Karpas-422 (cell line): Measurements from ENCODE around the gene ZC3H12D. TPM values are rescaled to one million over a fixed set of nuclear protein-coding genes. Genes with fewer than 3 reads are reported as not detected.
A peak's percentile ranks its signal among the peaks of the same experiment; 100 is the strongest.

Experiments
- DNase-seq: peaks from one replicate; pipeline ENCODE4 v3.0.0-alpha.2; 2015
- H2AFZ ChIP-seq: fragments of 200-600 bp; sonication (generic); 2 replicates; pipeline ENCODE4 v1.6.1; 2014; ENCODE audit warnings: antibody characterized with exemption, low read length, mixed read lengths
- H3K27ac ChIP-seq: fragments of 200-600 bp; sonication (generic); 2 replicates; pipeline ENCODE4 v1.5.1; 2014; ENCODE audit warnings: mild to moderate bottlenecking, low read length, moderate library complexity
- H3K27me3 ChIP-seq: fragments of 200-600 bp; sonication (generic); 2 replicates; pipeline ENCODE4 v1.6.1; 2014; ENCODE audit warnings: low read length, mixed read lengths
- H3K36me3 ChIP-seq: fragments of 200-600 bp; sonication (generic); 2 replicates; pipeline ENCODE4 v1.6.1; 2014; ENCODE audit warnings: low read length, mixed read lengths; ENCODE audit not compliant: insufficient read depth
- H3K4me1 ChIP-seq: fragments of 200-600 bp; sonication (generic); 2 replicates; pipeline ENCODE4 v1.6.1; 2014; ENCODE audit warnings: mild to moderate bottlenecking, low read length, mixed read lengths
- H3K4me2 ChIP-seq: fragments of 200-600 bp; sonication (generic); 2 replicates; pipeline ENCODE4 v1.6.1; 2014; ENCODE audit warnings: low read length, low read depth, mild to moderate bottlenecking; ENCODE audit not compliant: poor library complexity, severe bottlenecking
- H3K4me3 ChIP-seq: fragments of 200-600 bp; sonication (generic); 2 replicates; pipeline ENCODE4 v1.5.1; 2014; ENCODE audit warnings: mild to moderate bottlenecking, antibody characterized with exemption, low read length, mixed read lengths
- H3K79me2 ChIP-seq: fragments of 200-600 bp; sonication (generic); 2 replicates; pipeline ENCODE4 v1.6.1; 2014; ENCODE audit warnings: mild to moderate bottlenecking, low read length, mixed read lengths
- H3K9ac ChIP-seq: fragments of 200-600 bp; sonication (generic); 2 replicates; pipeline ENCODE4 v1.6.0; 2014; ENCODE audit warnings: low read length
- H3K9me2 ChIP-seq: fragments of 200-600 bp; sonication (generic), shearing (Covaris generic); replicated peaks from 2 replicates; pipeline ENCODE4 v1.6.0; 2014; ENCODE audit warnings: mild to moderate bottlenecking, low read length, moderate library complexity; ENCODE audit not compliant: insufficient read depth
- H3K9me3 ChIP-seq: fragments of 300-700, 200-600 bp; sonication (generic); 2 replicates; pipeline ENCODE4 v1.6.1; 2014; ENCODE audit warnings: low read length, mixed read lengths
- H4K20me1 ChIP-seq: fragments of 200-600 bp; sonication (generic); 2 replicates; pipeline ENCODE4 v1.6.1; 2014; ENCODE audit warnings: mild to moderate bottlenecking, antibody characterized with exemption, low read length, low read depth; ENCODE audit not compliant: insufficient read depth
- total RNA-seq: library from RNA; depleted of rRNA; stranded (reverse); fragments of >200 nt; shearing (Covaris generic); gene quantifications from 2 replicates; pipeline ENCODE4 v1.2.3, GENCODE V29; 2014; ENCODE audit warnings: low replicate concordance; rRNA removed

The ZC3H12D gene
- 71.0 and 92.0 TPM in 2 replicates for total RNA-seq

DNA sequence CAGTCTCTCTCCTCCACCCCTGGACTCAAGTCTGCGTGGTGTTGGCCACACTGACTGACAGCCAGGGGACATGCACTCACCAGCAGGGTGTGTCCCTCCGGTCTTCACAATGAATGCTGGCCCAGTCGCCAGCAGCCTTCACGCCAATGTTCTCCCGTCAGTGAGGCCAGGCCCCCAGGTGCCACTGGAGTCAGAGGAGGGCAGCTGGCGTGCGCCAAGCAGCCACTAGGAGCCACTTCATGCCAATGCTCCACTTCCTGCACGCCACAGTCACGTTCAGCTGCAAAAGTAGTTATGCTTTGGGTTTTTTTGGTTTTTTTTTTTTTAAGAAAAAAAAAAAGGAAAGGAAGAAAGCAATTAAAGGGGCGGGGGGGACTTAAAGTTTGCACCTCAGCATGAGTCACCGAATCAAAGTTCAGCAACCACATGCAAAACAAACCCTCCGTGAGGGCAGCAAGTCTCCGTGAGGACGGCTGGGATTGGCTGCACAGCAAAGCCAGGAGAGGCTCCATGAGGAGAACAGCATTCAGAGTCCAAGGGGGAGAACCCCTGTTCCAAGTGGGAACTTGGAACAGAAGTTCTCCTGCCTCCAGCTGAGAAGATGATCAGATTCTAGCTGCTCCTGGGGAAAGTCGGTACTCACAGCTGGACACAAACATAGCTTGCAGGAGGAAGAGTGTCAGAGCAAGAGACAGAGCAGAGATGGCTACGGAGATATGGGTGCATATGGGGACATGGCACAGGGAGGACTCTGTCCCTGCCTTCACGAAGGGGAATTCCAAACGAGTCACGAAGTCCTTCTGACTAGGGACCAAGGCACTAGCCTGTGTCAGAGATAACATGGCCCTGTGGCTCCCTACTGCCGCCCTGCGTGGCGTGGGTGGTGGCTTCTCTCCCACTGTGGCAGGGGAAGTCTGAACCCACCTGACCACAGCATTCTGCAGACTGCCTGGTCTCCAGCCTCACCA, at the start of gene ZC3H12D:
Gene ZC3H12D (minus strand): TSS at position 282 of the 968 bp plus-strand sequence. CDS start 10,471 bp downstream, outside the sequence.
- Histone ChIP-seq H2AFZ (peak within 1 kb of the TSS; percentile 58; the same call in 1 of the 2 replicates), H4K20me1 (no peaks in the 10 kb centered on the region), H3K27me3 (no peaks in the 10 kb centered on the region), H3K4me2 (peak within 1 kb of the TSS; percentile 98), H3K36me3 (peaks cover 7% of the 10 kb centered on the region), H3K79me2 (peaks cover 37% of the 10 kb centered on the region), H3K9me3 (no peaks in the 10 kb centered on the region), H3K4me3 (peak within 1 kb of the TSS; percentile 88), H3K9ac (peak within 1 kb of the TSS; percentile 96), H3K4me1 (peaks cover 50% of the 10 kb centered on the region), H3K27ac (peak within 1 kb of the TSS; percentile 100), H3K9me2 (no peaks in the 10 kb centered on the region)
- peak; percentile 98 for DNase-seq

DNA sequence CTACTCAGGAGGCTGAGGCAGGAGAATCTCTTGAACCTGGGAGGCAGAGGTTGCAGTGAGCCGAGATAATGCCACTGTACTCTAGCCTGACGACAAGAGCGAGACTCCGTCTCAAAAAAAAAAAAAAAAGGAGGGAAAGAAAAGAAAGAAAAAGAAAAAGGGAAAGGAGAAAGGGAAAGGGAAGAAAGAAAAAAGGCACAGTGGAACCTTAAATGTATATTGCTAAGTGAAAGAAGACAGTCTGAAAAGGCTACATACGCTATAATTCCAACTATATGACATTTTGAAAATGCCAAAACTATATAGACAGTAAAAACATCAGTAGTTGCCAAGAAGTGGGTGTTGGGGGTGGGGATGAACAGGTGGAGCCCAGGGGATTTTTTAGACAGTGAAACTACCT, 44.8 kb upstream of the ZC3H12D start:
- H4K20me1 ChIP-seq = no peaks in the 10 kb centered on the region
- no peak overlapping the region for H3K4me2 ChIP-seq
- no peaks in the 10 kb centered on the region for H3K9me3 ChIP-seq
- H3K79me2 ChIP-seq = peaks cover 3% of the 10 kb centered on the region; the same call in 1 of the 2 replicates
- no peak overlapping the region for H2AFZ ChIP-seq
- DNase-seq = no peak
- no peak overlapping the region for H3K4me3 ChIP-seq
- peaks cover 39% of the 10 kb centered on the region; the same call in 1 of the 2 replicates for H3K36me3 ChIP-seq
- no peaks in the 10 kb centered on the region for H3K4me1 ChIP-seq
- no peak overlapping the region for H3K27ac ChIP-seq
- H3K27me3 ChIP-seq = no peaks in the 10 kb centered on the region
- no peak overlapping the region for H3K9ac ChIP-seq
- H3K9me2 ChIP-seq = no peaks in the 10 kb centered on the region

DNA sequence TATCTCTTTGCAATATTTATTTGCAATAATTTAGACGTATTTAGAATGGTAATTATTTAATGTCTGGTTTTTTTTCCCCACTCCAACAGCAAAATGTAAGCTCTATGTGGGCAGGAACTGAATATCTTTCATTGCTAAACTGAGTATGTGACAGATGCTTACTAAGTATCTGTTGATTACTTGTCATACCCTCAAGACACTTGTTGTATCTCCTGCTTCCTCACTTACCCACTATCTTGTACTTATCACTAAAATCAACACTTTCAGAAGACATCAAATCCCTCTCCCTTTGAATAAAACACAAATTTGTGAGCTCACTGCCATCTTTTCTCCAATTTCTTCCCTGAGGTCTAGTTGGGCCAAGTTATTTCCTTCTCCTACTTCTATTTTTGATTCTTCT, 30.7 kb upstream of the ZC3H12D start:
- no peaks in the 10 kb centered on the region for H4K20me1 ChIP-seq
- peaks cover 24% of the 10 kb centered on the region for H3K4me1 ChIP-seq
- no peaks in the 10 kb centered on the region for H3K9me2 ChIP-seq
- no peak for DNase-seq
- H3K27ac ChIP-seq = peak overlapping the region; percentile 69; the same call in 1 of the 2 replicates
- H3K4me2 ChIP-seq = no peak overlapping the region
- H2AFZ ChIP-seq = no peak overlapping the region
- no peaks in the 10 kb centered on the region for H3K9me3 ChIP-seq
- peaks cover 32% of the 10 kb centered on the region; the same call in 1 of the 2 replicates for H3K36me3 ChIP-seq
- H3K27me3 ChIP-seq = no peaks in the 10 kb centered on the region
- H3K79me2 ChIP-seq = peaks cover 19% of the 10 kb centered on the region
- no peak overlapping the region for H3K4me3 ChIP-seq
- no peak overlapping the region for H3K9ac ChIP-seq

DNA sequence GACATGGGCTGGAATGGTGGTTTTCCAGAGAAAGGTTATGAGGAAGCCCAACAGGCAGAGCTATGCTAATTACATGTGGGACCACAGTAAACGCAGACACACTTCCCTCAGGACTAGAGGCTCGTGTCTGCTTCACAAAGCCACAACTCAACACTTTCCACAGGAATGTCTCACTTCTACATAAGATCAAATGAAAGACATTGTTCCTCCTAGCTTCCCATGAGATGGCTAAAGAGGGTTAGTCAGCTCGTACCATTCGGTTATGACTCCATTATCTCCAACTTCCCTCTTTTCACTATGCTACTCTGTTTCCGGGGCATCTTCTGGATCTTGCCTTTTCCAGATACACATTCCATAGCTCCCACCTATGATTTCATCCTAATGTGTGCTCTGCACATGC, 29.1 kb upstream of the ZC3H12D start:
- Histone ChIP-seq H3K4me2 (no peak overlapping the region), H4K20me1 (no peaks in the 10 kb centered on the region), H2AFZ (no peak overlapping the region), H3K36me3 (peaks cover 32% of the 10 kb centered on the region; the same call in 1 of the 2 replicates), H3K27me3 (no peaks in the 10 kb centered on the region), H3K4me1 (peaks cover 17% of the 10 kb centered on the region), H3K4me3 (no peak overlapping the region), H3K79me2 (peaks cover 25% of the 10 kb centered on the region), H3K9ac (no peak overlapping the region), H3K27ac (no peak overlapping the region), H3K9me2 (no peaks in the 10 kb centered on the region), H3K9me3 (no peaks in the 10 kb centered on the region)
- DNase-seq = no peak

DNA sequence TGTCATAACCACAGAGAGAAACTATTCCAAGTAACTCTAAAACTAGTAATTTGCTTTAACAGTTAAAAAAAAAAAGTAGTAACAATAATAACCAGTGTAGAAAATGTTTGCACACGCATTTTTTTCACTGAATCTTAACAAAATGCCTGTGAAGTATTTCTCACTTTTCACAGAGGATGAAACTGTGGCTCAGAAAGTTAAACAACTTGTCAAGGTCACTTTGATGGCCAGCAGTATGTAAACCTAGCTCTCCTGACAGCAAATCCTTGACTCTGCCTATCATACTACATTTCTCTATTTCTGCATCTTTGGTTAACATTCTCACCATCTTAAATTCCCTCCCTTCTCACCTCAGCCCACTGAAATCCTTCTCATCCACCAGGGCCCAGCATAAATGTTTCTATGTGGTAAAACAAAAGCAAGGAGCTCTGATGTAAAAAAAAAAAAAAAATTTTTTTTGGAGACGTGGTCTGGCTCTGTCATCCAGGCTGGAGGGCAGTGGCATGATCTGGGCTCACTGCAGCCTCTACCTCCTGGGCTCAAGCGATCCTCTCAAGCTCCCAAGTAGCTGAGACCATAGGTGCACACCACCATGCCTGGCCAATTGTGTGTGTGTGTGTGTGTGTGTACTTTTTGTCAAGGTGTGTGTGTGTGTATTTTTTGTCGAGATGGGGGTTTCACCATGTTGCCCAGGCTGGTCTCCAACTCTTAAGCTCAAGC, 26.1 kb upstream of the ZC3H12D start:
- Histone ChIP-seq H3K79me2 (peaks cover 18% of the 10 kb centered on the region), H3K9me2 (no peaks in the 10 kb centered on the region), H3K4me1 (peaks cover 25% of the 10 kb centered on the region), H3K27ac (no peak overlapping the region), H3K36me3 (peaks cover 18% of the 10 kb centered on the region; the same call in 1 of the 2 replicates), H3K27me3 (no peaks in the 10 kb centered on the region), H3K4me2 (no peak overlapping the region), H3K9ac (no peak overlapping the region), H3K4me3 (no peak overlapping the region), H4K20me1 (no peaks in the 10 kb centered on the region), H3K9me3 (no peaks in the 10 kb centered on the region), H2AFZ (no peak overlapping the region)
- no peak for DNase-seq

DNA sequence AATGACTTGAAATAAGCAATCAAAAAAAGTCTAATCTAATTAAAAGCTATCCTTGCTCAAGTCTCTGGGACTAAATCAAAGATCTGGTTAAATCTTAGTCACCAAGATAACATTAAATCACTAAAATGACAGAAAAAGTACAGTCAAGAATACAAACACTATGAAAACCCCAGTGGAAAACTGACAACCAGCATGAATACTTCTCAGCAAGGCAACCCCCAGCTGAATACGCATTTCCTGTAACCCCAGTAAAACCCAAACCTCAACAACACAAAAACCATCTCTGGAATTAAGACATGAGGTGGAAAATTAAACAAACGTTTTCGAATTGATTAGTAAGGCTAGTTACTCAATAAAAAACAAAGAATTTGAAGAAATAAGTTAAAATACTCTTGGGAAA, 23.7 kb upstream of the ZC3H12D start:
- peaks cover 20% of the 10 kb centered on the region; the same call in 1 of the 2 replicates for H3K36me3 ChIP-seq
- H3K27ac ChIP-seq = peak overlapping the region; percentile 58
- H3K9me3 ChIP-seq = no peaks in the 10 kb centered on the region
- H3K27me3 ChIP-seq = no peaks in the 10 kb centered on the region
- no peaks in the 10 kb centered on the region for H4K20me1 ChIP-seq
- no peak for DNase-seq
- no peak overlapping the region for H2AFZ ChIP-seq
- no peak overlapping the region for H3K4me3 ChIP-seq
- peaks cover 25% of the 10 kb centered on the region for H3K4me1 ChIP-seq
- no peak overlapping the region for H3K4me2 ChIP-seq
- H3K9ac ChIP-seq = no peak overlapping the region
- H3K79me2 ChIP-seq = peaks cover 10% of the 10 kb centered on the region
- H3K9me2 ChIP-seq = no peaks in the 10 kb centered on the region

DNA sequence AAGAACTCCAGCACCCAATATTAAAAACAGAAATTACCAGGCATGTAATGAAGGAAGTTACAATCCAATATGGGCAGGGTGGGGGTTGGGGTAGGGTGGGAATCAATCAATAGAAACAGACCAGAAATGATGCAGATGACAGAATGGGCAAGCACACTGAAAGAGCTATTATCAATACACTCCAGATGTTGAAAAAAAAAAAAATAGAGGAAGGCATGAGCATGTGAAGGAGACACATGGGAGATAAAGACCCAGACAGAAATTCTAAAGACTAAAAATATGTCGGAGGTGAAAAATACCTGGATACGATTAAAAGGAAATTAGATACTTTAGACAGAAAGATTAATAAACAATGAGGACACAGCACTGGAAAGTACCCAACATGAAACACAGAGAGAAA, 19.1 kb upstream of the ZC3H12D start:
- peaks cover 21% of the 10 kb centered on the region for H3K4me1 ChIP-seq
- peaks cover 4% of the 10 kb centered on the region; the same call in 1 of the 2 replicates for H3K79me2 ChIP-seq
- no peak overlapping the region for H3K9ac ChIP-seq
- no peaks in the 10 kb centered on the region for H4K20me1 ChIP-seq
- no peak for DNase-seq
- no peak overlapping the region for H3K27ac ChIP-seq
- H3K9me3 ChIP-seq = no peaks in the 10 kb centered on the region
- H3K9me2 ChIP-seq = no peaks in the 10 kb centered on the region
- no peak overlapping the region for H3K4me3 ChIP-seq
- H2AFZ ChIP-seq = no peak overlapping the region
- no peak overlapping the region for H3K4me2 ChIP-seq
- no peaks in the 10 kb centered on the region for H3K27me3 ChIP-seq
- peaks cover 7% of the 10 kb centered on the region; the same call in 1 of the 2 replicates for H3K36me3 ChIP-seq

DNA sequence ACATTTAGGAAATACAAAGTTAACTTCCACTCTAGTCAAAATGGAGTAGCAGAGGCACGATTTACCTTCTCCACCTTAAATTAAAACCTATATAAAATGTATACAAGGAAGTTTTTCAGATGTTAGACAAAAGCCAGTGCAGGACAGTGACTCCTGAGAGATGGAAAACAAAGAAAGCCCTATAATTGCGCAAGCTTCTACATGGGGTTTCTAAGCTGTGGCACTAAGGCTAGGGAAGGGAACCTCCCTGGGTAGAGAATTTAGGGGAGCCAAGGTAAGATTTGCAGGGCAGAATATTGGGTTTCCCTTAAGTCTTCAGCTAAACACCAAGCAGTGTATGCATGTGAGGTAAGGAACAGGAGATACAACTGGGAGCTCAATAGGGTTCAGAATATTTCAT, 18.5 kb upstream of the ZC3H12D start:
- no peaks in the 10 kb centered on the region for H3K27me3 ChIP-seq
- DNase-seq = no peak
- no peaks in the 10 kb centered on the region for H4K20me1 ChIP-seq
- no peak overlapping the region for H3K4me2 ChIP-seq
- H2AFZ ChIP-seq = no peak overlapping the region
- no peaks in the 10 kb centered on the region for H3K9me2 ChIP-seq
- no peak overlapping the region for H3K9ac ChIP-seq
- H3K36me3 ChIP-seq = peaks cover 7% of the 10 kb centered on the region; the same call in 1 of the 2 replicates
- no peaks in the 10 kb centered on the region for H3K9me3 ChIP-seq
- no peak overlapping the region for H3K27ac ChIP-seq
- H3K4me1 ChIP-seq = peaks cover 15% of the 10 kb centered on the region
- peaks cover 4% of the 10 kb centered on the region; the same call in 1 of the 2 replicates for H3K79me2 ChIP-seq
- no peak overlapping the region for H3K4me3 ChIP-seq
